ENCODE data around the gene VGF. TPM values are rescaled to one million over a fixed set of nuclear protein-coding genes. Genes with fewer than 3 reads are reported as not detected.

The VGF gene
- polyA plus RNA-seq, 1 donor, result 0.51 TPM

- Histone ChIP-seq H3K4me3 (ENCODE audit: low read length) (no peak overlapping the region), H3K27ac (ENCODE audit: low read length) (no peak overlapping the region), H3K9me3 (ENCODE audit: control insufficient read depth, low read depth, low read length) (peaks cover 15% of the 10 kb centered on the region), H3K27me3 (ENCODE audit: control insufficient read depth, insufficient read depth, low read length) (peaks cover 100% of the 10 kb centered on the region), H3K36me3 (ENCODE audit: control insufficient read depth, insufficient read depth, low read length) (no peaks in the 10 kb centered on the region), H3K4me1 (ENCODE audit: control insufficient read depth, insufficient read depth, low read length) (peaks cover 35% of the 10 kb centered on the region)
- no CpG with 5 or more reads among the region's 79 CpGs for WGBS (ENCODE audit: insufficient coverage, low lambda C conversion rate)
- DNase-seq, result peak in 1 of 2 donors; percentile 44
Measured at GRCh38 chr7:101172005-101172853, 6.9 kb upstream of the VGF start.

- WGBS (ENCODE audit: insufficient coverage, low lambda C conversion rate), result 0% methylated on average over 2 of the region's 13 CpGs
- Histone ChIP-seq H3K27me3 (ENCODE audit: control insufficient read depth, insufficient read depth, low read length) (peaks cover 100% of the 10 kb centered on the region), H3K27ac (ENCODE audit: low read length) (no peak overlapping the region), H3K4me3 (ENCODE audit: low read length) (no peak overlapping the region), H3K36me3 (ENCODE audit: control insufficient read depth, insufficient read depth, low read length) (no peaks in the 10 kb centered on the region), H3K9me3 (ENCODE audit: control insufficient read depth, low read depth, low read length) (peaks cover 15% of the 10 kb centered on the region), H3K4me1 (ENCODE audit: control insufficient read depth, insufficient read depth, low read length) (peaks cover 35% of the 10 kb centered on the region)
- peak in 1 of 2 donors; percentile 7 for DNase-seq
Measured at GRCh38 chr7:101171442-101171837, 6.1 kb upstream of the VGF start.

DNA sequence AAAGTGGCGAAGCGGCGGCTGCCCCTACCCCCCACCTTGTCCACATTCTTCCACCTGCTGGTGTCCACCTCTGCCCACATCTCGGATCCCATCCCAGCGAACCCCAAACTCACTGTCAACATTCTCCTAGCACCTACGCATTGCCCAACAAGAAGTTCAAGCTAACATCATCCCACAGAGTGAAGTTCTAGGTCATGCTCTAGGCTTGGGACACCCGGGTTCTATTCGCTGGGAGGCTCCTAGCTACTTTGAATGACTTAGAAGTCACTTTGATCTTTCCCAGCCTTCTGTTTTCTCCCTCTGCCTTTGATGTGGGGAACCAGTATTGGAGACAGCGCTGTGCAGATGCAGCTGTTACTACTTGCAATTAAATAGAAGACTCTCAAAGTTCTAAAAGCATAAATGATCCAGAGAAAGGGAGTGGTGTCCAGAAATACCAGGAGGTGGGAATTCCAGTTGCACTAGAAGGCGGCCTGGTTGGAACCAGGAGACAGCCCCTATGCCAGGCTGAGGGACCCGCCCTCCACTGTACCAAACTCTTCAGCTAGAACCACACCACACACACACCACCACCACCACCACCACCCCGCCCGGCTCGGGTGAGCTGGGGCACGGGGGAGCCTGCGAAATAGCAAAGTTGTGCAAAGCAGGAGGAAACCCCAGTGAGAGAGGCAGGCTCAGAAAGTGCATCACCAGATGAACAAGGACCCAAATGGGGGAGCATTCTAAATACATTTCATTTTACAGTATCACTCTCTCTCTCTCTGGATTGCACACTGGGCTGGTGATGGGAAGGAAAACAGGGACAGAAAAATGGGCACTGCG lies 5.5 kb upstream of the VGF start:
- H3K27ac ChIP-seq (ENCODE audit: low read length), result no peak overlapping the region
- H3K36me3 ChIP-seq (ENCODE audit: control insufficient read depth, insufficient read depth, low read length), result no peaks in the 10 kb centered on the region
- peaks cover 18% of the 10 kb centered on the region for H3K9me3 ChIP-seq (ENCODE audit: control insufficient read depth, low read depth, low read length)
- no peak overlapping the region for H3K4me3 ChIP-seq (ENCODE audit: low read length)
- peaks cover 100% of the 10 kb centered on the region for H3K27me3 ChIP-seq (ENCODE audit: control insufficient read depth, insufficient read depth, low read length)
- H3K4me1 ChIP-seq (ENCODE audit: control insufficient read depth, insufficient read depth, low read length), result peaks cover 39% of the 10 kb centered on the region
- 0% methylated on average over 1 of the region's 17 CpGs for WGBS (ENCODE audit: insufficient coverage, low lambda C conversion rate)
- peak in 1 of 2 donors; percentile 2 for DNase-seq

- Histone ChIP-seq H3K4me3 (ENCODE audit: low read length) (no peak overlapping the region), H3K27me3 (ENCODE audit: control insufficient read depth, insufficient read depth, low read length) (peaks cover 99% of the 10 kb centered on the region), H3K4me1 (ENCODE audit: control insufficient read depth, insufficient read depth, low read length) (peaks cover 43% of the 10 kb centered on the region), H3K27ac (ENCODE audit: low read length) (no peak overlapping the region), H3K36me3 (ENCODE audit: control insufficient read depth, insufficient read depth, low read length) (no peaks in the 10 kb centered on the region), H3K9me3 (ENCODE audit: control insufficient read depth, low read depth, low read length) (peaks cover 21% of the 10 kb centered on the region)
- WGBS (ENCODE audit: insufficient coverage, low lambda C conversion rate), result no CpG with 5 or more reads among the region's 33 CpGs
- peak; percentile 48 to 61 for DNase-seq
Measured at GRCh38 chr7:101169838-101170551, 4.6 kb upstream of the VGF start.

DNA sequence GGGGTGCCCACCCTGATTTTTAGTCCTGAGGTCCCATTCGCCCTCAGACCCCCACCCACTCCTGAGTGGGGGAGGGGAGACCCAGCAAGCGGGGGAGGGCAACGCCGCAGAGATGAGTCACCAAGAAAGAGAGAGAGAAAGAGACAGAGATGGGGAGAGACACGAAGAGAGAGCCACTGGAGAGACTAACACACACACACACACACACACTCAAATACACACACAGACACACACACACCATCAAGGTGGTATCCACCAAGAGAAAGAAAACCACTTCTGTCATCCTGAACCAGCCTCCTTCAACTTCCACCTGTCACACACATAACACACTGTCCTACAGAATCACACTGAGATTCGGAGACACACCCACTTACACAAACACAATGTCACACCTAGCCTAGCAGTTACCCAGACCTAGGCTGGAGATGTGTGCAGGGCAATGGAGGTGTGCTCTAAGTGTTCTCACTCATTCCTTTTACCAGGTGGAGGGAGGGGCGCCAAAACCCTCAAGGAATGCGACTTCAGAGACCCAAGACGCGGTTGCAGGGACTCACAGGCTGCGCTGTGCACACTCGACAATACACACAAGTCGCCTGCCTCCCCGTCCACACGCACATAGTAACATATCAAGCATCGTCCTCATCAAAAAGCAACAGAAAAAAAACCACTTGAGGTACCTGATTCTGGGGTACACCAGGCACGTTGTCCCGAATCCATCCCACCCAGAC lies 3.9 kb upstream of the VGF start:
- DNase-seq, result peak in 1 of 2 donors; percentile 18
- no CpG with 5 or more reads among the region's 18 CpGs for WGBS (ENCODE audit: insufficient coverage, low lambda C conversion rate)
- peaks cover 49% of the 10 kb centered on the region for H3K4me1 ChIP-seq (ENCODE audit: control insufficient read depth, insufficient read depth, low read length)
- no peak overlapping the region for H3K27ac ChIP-seq (ENCODE audit: low read length)
- no peak overlapping the region for H3K4me3 ChIP-seq (ENCODE audit: low read length)
- peaks cover 19% of the 10 kb centered on the region for H3K9me3 ChIP-seq (ENCODE audit: control insufficient read depth, low read depth, low read length)
- H3K36me3 ChIP-seq (ENCODE audit: control insufficient read depth, insufficient read depth, low read length), result no peaks in the 10 kb centered on the region
- peaks cover 99% of the 10 kb centered on the region for H3K27me3 ChIP-seq (ENCODE audit: control insufficient read depth, insufficient read depth, low read length)

- no peak overlapping the region for H3K27ac ChIP-seq (ENCODE audit: low read length)
- whole genome bisulfite sequencing (ENCODE audit: insufficient coverage, low lambda C conversion rate), result no CpG with 5 or more reads among the region's 6 CpGs
- H3K9me3 ChIP-seq (ENCODE audit: control insufficient read depth, low read depth, low read length), result peaks cover 19% of the 10 kb centered on the region
- H3K4me1 ChIP-seq (ENCODE audit: control insufficient read depth, insufficient read depth, low read length), result peaks cover 50% of the 10 kb centered on the region
- no peak overlapping the region for H3K4me3 ChIP-seq (ENCODE audit: low read length)
- DNase-seq, result no peak
- peaks cover 99% of the 10 kb centered on the region for H3K27me3 ChIP-seq (ENCODE audit: control insufficient read depth, insufficient read depth, low read length)
- no peaks in the 10 kb centered on the region for H3K36me3 ChIP-seq (ENCODE audit: control insufficient read depth, insufficient read depth, low read length)
Measured at GRCh38 chr7:101168412-101169049, 3.2 kb upstream of the VGF start.

- Histone ChIP-seq H3K36me3 (ENCODE audit: control insufficient read depth, insufficient read depth, low read length) (no peaks in the 10 kb centered on the region), H3K27ac (ENCODE audit: low read length) (no peak overlapping the region), H3K4me3 (ENCODE audit: low read length) (no peak overlapping the region), H3K4me1 (ENCODE audit: control insufficient read depth, insufficient read depth, low read length) (peaks cover 46% of the 10 kb centered on the region), H3K27me3 (ENCODE audit: control insufficient read depth, insufficient read depth, low read length) (peaks cover 95% of the 10 kb centered on the region), H3K9me3 (ENCODE audit: control insufficient read depth, low read depth, low read length) (peaks cover 16% of the 10 kb centered on the region)
- 10% methylated on average over 2 of the region's 12 CpGs for WGBS (ENCODE audit: insufficient coverage, low lambda C conversion rate)
- DNase-seq, result peak in 1 of 2 donors; percentile 18
Measured at GRCh38 chr7:101167645-101168411, 2.5 kb upstream of the VGF start.

- H3K4me1 ChIP-seq (ENCODE audit: control insufficient read depth, insufficient read depth, low read length), result peaks cover 46% of the 10 kb centered on the region
- H3K27ac ChIP-seq (ENCODE audit: low read length), result no peak overlapping the region
- no peaks in the 10 kb centered on the region for H3K36me3 ChIP-seq (ENCODE audit: control insufficient read depth, insufficient read depth, low read length)
- peaks cover 16% of the 10 kb centered on the region for H3K9me3 ChIP-seq (ENCODE audit: control insufficient read depth, low read depth, low read length)
- no peak overlapping the region for H3K4me3 ChIP-seq (ENCODE audit: low read length)
- no CpG with 5 or more reads among the region's 19 CpGs for WGBS (ENCODE audit: insufficient coverage, low lambda C conversion rate)
- DNase-seq, result peak in 1 of 2 donors; percentile 2
- H3K27me3 ChIP-seq (ENCODE audit: control insufficient read depth, insufficient read depth, low read length), result peaks cover 93% of the 10 kb centered on the region
Measured at GRCh38 chr7:101166909-101167644, 1.7 kb upstream of the VGF start.

DNA sequence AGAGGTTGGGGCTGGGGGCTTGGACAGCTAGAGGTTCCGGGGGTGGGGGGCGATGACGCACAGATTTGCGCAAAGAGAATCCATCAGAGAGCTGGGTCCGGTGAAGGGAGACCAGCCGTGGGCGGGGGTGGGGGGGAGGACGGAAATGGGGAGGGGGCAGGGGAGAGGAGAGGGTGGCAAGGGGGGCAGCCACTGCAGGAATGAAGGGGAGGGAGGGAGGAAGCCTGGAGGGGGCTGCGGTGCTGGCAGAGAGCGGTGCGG lies 1.2 kb upstream of the VGF start:
- Histone ChIP-seq H3K9me3 (ENCODE audit: control insufficient read depth, low read depth, low read length) (peaks cover 16% of the 10 kb centered on the region), H3K36me3 (ENCODE audit: control insufficient read depth, insufficient read depth, low read length) (no peaks in the 10 kb centered on the region), H3K27ac (ENCODE audit: low read length) (no peak overlapping the region), H3K4me1 (ENCODE audit: control insufficient read depth, insufficient read depth, low read length) (peaks cover 41% of the 10 kb centered on the region), H3K27me3 (ENCODE audit: control insufficient read depth, insufficient read depth, low read length) (peaks cover 92% of the 10 kb centered on the region), H3K4me3 (ENCODE audit: low read length) (no peak overlapping the region)
- no CpG with 5 or more reads among the region's 11 CpGs for WGBS (ENCODE audit: insufficient coverage, low lambda C conversion rate)
- no peak for DNase-seq

Measured in large intestine (tissue), 3 donors.